Sigmoid colon (tissue), 4 donors: ENCODE results near the gene SYS1.

ENCODE experiments used
- CTCF ChIP-seq, 4 experiments: fragments of 450-650 bp in 3 of 4; fragments of 200-600 bp in 1 of 4; IDR thresholded peaks; one replicate each; pipeline ENCODE4 v1.5.1; 2016 to 2019; ENCODE audit warnings: antibody characterized with exemption in 4 of 4, mild to moderate bottlenecking in 3 of 4, moderate library complexity in 2 of 4
- EP300 ChIP-seq, 4 donors: sonication (generic); formaldehyde crosslinking; IDR thresholded peaks; one replicate each; pipeline ENCODE4 v1.6.1; 2017; ENCODE audit warnings: antibody characterized with exemption in 4 of 4
- POLR2AphosphoS5 ChIP-seq, 4 donors: sonication (generic); formaldehyde crosslinking; IDR thresholded peaks; one replicate each; pipeline ENCODE4 v1.6.1; 2017; ENCODE audit warnings: antibody characterized with exemption in 4 of 4

GRCh38 chr20:45373353-45374100 is 10.6 kb downstream of the SYS1 start:
- TF ChIP-seq EP300 (IDR thresholded peaks at IDR 0.05) = no peak
- peak; percentile 15 to 78 (median 62) for TF ChIP-seq POLR2AphosphoS5 (IDR thresholded peaks at IDR 0.05)
- TF ChIP-seq CTCF (IDR thresholded peaks at IDR 0.05) = peak; percentile 81 to 97 (median 90)
